Subcutaneous abdominal adipose tissue (tissue), 5 donors: ENCODE measurements around the gene DCHS1.

Experiments
- H3K27ac ChIP-seq: one replicate; pipeline ENCODE4 v1.7.0; 2013; ENCODE audit warnings: low read depth, mild to moderate bottlenecking, inconsistent platforms, low read length, moderate library complexity
- H3K27me3 ChIP-seq, 5 donors: one replicate each; pipeline ENCODE4 v1.7.0; 2013; ENCODE audit warnings: low read length in 5 of 5, inconsistent platforms in 1 of 5; ENCODE audit not compliant: control insufficient read depth in 5 of 5, insufficient read depth in 4 of 5
- H3K36me3 ChIP-seq, 5 donors: one replicate each; pipeline ENCODE4 v1.7.0; 2013; ENCODE audit warnings: low read length in 5 of 5; ENCODE audit not compliant: control insufficient read depth in 5 of 5, insufficient read depth in 5 of 5
- H3K4me1 ChIP-seq, 5 donors: one replicate each; pipeline ENCODE4 v1.7.0; 2013; ENCODE audit warnings: low read length in 5 of 5, mild to moderate bottlenecking in 3 of 5, moderate library complexity in 1 of 5; ENCODE audit not compliant: control insufficient read depth in 5 of 5, insufficient read depth in 5 of 5
- H3K4me3 ChIP-seq, 5 donors: one replicate each; pipeline ENCODE4 v1.7.0; 2013; ENCODE audit warnings: low read length in 5 of 5, low read depth in 1 of 5
- H3K9ac ChIP-seq, 5 donors: one replicate each; pipeline ENCODE4 v1.7.0; 2013; ENCODE audit warnings: low read length in 5 of 5, mild to moderate bottlenecking in 4 of 5, moderate library complexity in 3 of 5
- H3K9me3 ChIP-seq, 5 donors: one replicate each; pipeline ENCODE4 v1.7.0; 2013; ENCODE audit warnings: low read length in 5 of 5; ENCODE audit not compliant: control insufficient read depth in 5 of 5
- donor health status: healthy.
- donor health status: healthy.
- donor health status: healthy.
- donor health status: healthy.
- donor health status: healthy.

The DCHS1 gene

GRCh38 chr11:6648501-6648900, 7.1 kb downstream of the DCHS1 start:
- Histone ChIP-seq H3K4me3 (no peak overlapping the region), H3K36me3 (peaks cover 0 to 5% (median 0%) of the 10 kb centered on the region in 5 donors), H3K9me3 (no peaks in the 10 kb centered on the region), H3K9ac (no peak overlapping the region), H3K27ac (peak overlapping the region; percentile 80), H3K4me1 (peaks cover 9 to 64% (median 30%) of the 10 kb centered on the region in 5 donors), H3K27me3 (peaks cover 0 to 3% (median 0%) of the 10 kb centered on the region in 5 donors)

- Histone ChIP-seq H3K36me3 (peaks cover 0 to 5% (median 0%) of the 10 kb centered on the region in 5 donors), H3K27ac (peak overlapping the region; percentile 80), H3K9ac (no peak overlapping the region), H3K4me3 (no peak overlapping the region), H3K4me1 (peaks cover 9 to 58% (median 30%) of the 10 kb centered on the region in 5 donors), H3K9me3 (no peaks in the 10 kb centered on the region), H3K27me3 (peaks cover 0 to 3% (median 0%) of the 10 kb centered on the region in 5 donors)
Measured at GRCh38 chr11:6647836-6648235, 7.8 kb downstream of the DCHS1 start.

- Histone ChIP-seq H3K9ac (peak overlapping the region in 3 of 5 donors; percentile 9 to 39 (median 34)), H3K4me3 (peak overlapping the region in 1 of 5 donors; percentile 35), H3K4me1 (peaks cover 9 to 50% (median 30%) of the 10 kb centered on the region in 5 donors), H3K27ac (peak overlapping the region; percentile 80), H3K9me3 (no peaks in the 10 kb centered on the region), H3K36me3 (peaks cover 0 to 5% (median 0%) of the 10 kb centered on the region in 5 donors), H3K27me3 (peaks cover 0 to 3% (median 0%) of the 10 kb centered on the region in 5 donors)
Measured at GRCh38 chr11:6646918-6647679, 8.5 kb downstream of the DCHS1 start.

- Histone ChIP-seq H3K27me3 (peaks cover 0 to 3% (median 0%) of the 10 kb centered on the region in 5 donors), H3K9ac (peak overlapping the region in 1 of 5 donors; percentile 34), H3K9me3 (no peaks in the 10 kb centered on the region), H3K36me3 (peaks cover 0 to 5% (median 0%) of the 10 kb centered on the region in 5 donors), H3K27ac (peak overlapping the region; percentile 80), H3K4me3 (peak overlapping the region in 4 of 5 donors; percentile 16 to 35 (median 26)), H3K4me1 (peaks cover 9 to 52% (median 31%) of the 10 kb centered on the region in 5 donors)
Measured at GRCh38 chr11:6646576-6646917, 9.1 kb downstream of the DCHS1 start.

- Histone ChIP-seq H3K9me3 (no peaks in the 10 kb centered on the region), H3K9ac (no peak overlapping the region), H3K27me3 (peaks cover 0 to 3% (median 0%) of the 10 kb centered on the region in 5 donors), H3K36me3 (peaks cover 0 to 9% (median 1%) of the 10 kb centered on the region in 5 donors), H3K27ac (peak overlapping the region; percentile 80), H3K4me3 (peak overlapping the region in 4 of 5 donors; percentile 16 to 35 (median 26)), H3K4me1 (peaks cover 9 to 51% (median 34%) of the 10 kb centered on the region in 5 donors)
Measured at GRCh38 chr11:6646071-6646470, 9.5 kb downstream of the DCHS1 start.

GRCh38 chr11:6642957-6643356, 12.7 kb downstream of the DCHS1 start:
- Histone ChIP-seq H3K4me1 (peaks cover 15 to 50% (median 42%) of the 10 kb centered on the region in 5 donors), H3K27ac (no peak overlapping the region), H3K27me3 (peaks cover 0 to 3% (median 0%) of the 10 kb centered on the region in 5 donors), H3K36me3 (peaks cover 0 to 26% (median 17%) of the 10 kb centered on the region in 5 donors), H3K9me3 (no peaks in the 10 kb centered on the region), H3K9ac (no peak overlapping the region), H3K4me3 (no peak overlapping the region)

- H3K9me3 ChIP-seq, result no peaks in the 10 kb centered on the region
- H3K27me3 ChIP-seq, result no peaks in the 10 kb centered on the region
- no peak overlapping the region for H3K4me3 ChIP-seq
- H3K27ac ChIP-seq, result no peak overlapping the region
- no peak overlapping the region for H3K9ac ChIP-seq
- H3K4me1 ChIP-seq, result peaks cover 12 to 50% (median 33%) of the 10 kb centered on the region in 5 donors
- peaks cover 0 to 26% (median 17%) of the 10 kb centered on the region in 5 donors for H3K36me3 ChIP-seq
Measured at GRCh38 chr11:6640985-6641701, 14.5 kb downstream of the DCHS1 start.

GRCh38 chr11:6640036-6640984, 15.3 kb downstream of the DCHS1 start:
- H3K27me3 ChIP-seq, result no peaks in the 10 kb centered on the region
- peaks cover 0 to 26% (median 17%) of the 10 kb centered on the region in 5 donors for H3K36me3 ChIP-seq
- no peak overlapping the region for H3K27ac ChIP-seq
- H3K4me3 ChIP-seq, result no peak overlapping the region
- peaks cover 7 to 50% (median 33%) of the 10 kb centered on the region in 5 donors for H3K4me1 ChIP-seq
- no peak overlapping the region for H3K9ac ChIP-seq
- H3K9me3 ChIP-seq, result no peaks in the 10 kb centered on the region

GRCh38 chr11:6638429-6638828, 17.2 kb downstream of the DCHS1 start:
- H3K27me3 ChIP-seq, result no peaks in the 10 kb centered on the region
- no peak overlapping the region for H3K4me3 ChIP-seq
- H3K9ac ChIP-seq, result no peak overlapping the region
- H3K4me1 ChIP-seq, result peaks cover 7 to 66% (median 36%) of the 10 kb centered on the region in 5 donors
- H3K27ac ChIP-seq, result peak overlapping the region; percentile 65
- no peaks in the 10 kb centered on the region for H3K9me3 ChIP-seq
- H3K36me3 ChIP-seq, result peaks cover 0 to 27% (median 17%) of the 10 kb centered on the region in 5 donors
